HL-60 (cell line): ENCODE results near the gene NKPD1.

Experiments
- CTCF ChIP-seq: IDR thresholded peaks from one replicate; pipeline ENCODE4 v1.5.1; 2011; ENCODE audit warnings: low read length, control low read depth, inconsistent platforms; ENCODE audit not compliant: insufficient read depth
- POLR2AphosphoS5 ChIP-seq: IDR thresholded peaks from 2 replicates; pipeline ENCODE4 v1.6.1; 2012; ENCODE audit warnings: low read depth
- REST ChIP-seq: IDR thresholded peaks from 2 replicates; pipeline ENCODE4 v1.6.1; 2012; ENCODE audit warnings: low read depth; ENCODE audit not compliant: insufficient replicate concordance

DNA sequence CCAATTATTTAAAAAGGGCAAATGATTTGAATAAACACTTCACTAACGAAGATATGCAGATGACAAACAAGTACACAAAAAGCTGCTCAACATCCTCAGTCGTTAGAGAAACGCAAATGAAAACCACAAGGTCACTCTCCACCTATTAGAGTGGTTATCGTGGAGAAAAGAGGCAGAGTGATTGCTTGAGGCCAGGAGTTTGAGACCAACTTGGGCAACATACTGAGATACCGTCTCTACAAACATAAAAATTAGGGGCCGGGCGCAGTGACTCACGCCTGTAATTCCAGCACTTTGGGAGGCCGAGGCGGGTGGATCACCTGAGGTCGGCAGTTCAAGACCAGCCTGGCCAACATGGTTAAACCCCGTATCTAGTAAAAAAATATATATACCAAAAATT is 45.0 kb upstream of the NKPD1 start:
- TF ChIP-seq CTCF (no peak), REST (no peak), POLR2AphosphoS5 (no peak)
